GM23248 (cell line): ENCODE measurements around the gene ZNF469. TPM values are rescaled to one million over a fixed set of nuclear protein-coding genes. Genes with fewer than 3 reads are reported as not detected.

Source experiments
- DNase-seq: peaks from one replicate; pipeline ENCODE4 v3.0.0-alpha.2; 2015
- H2AFZ ChIP-seq: fragments of 200-600 bp; sonication (generic); 2 replicates; pipeline ENCODE4 v1.6.1; 2016; ENCODE audit warnings: antibody characterized with exemption
- H3F3A ChIP-seq: fragments of 200-600 bp; sonication (generic); 2 replicates; pipeline ENCODE4 v1.6.1; 2016; ENCODE audit warnings: mild to moderate bottlenecking, antibody characterized with exemption, mixed run types; ENCODE audit not compliant: insufficient read depth
- H3K27ac ChIP-seq: fragments of 200-600 bp; sonication (generic); 2 replicates; pipeline ENCODE4 v1.5.1; 2016; ENCODE audit warnings: mild to moderate bottlenecking
- H3K27me3 ChIP-seq: fragments of 200-600 bp; sonication (generic); replicated peaks from 2 replicates; pipeline ENCODE4 v1.6.1; 2016; ENCODE audit warnings: mild to moderate bottlenecking; ENCODE audit not compliant: insufficient read depth
- H3K36me3 ChIP-seq: fragments of 200-600 bp; sonication (generic); 2 replicates; pipeline ENCODE4 v1.6.1; 2016; ENCODE audit warnings: low read depth, mild to moderate bottlenecking
- H3K4me1 ChIP-seq: fragments of 200-600 bp; sonication (generic); 2 replicates; pipeline ENCODE4 v1.6.1; 2016; ENCODE audit warnings: mild to moderate bottlenecking; ENCODE audit not compliant: insufficient read depth
- H3K4me2 ChIP-seq: fragments of 200-600 bp; sonication (generic); one replicate; pipeline ENCODE4 v1.6.1; 2016; ENCODE audit warnings: mild to moderate bottlenecking; ENCODE audit not compliant: unreplicated experiment
- H3K4me3 ChIP-seq: fragments of 200-600 bp; sonication (generic); 2 replicates; pipeline ENCODE4 v1.5.1; 2016; ENCODE audit warnings: mild to moderate bottlenecking
- H3K79me2 ChIP-seq: fragments of 200-600 bp; sonication (generic); 2 replicates; pipeline ENCODE4 v1.6.1; 2016; ENCODE audit warnings: mild to moderate bottlenecking; ENCODE audit not compliant: insufficient read depth
- H3K9ac ChIP-seq: fragments of 200-600 bp; sonication (generic); 2 replicates; pipeline ENCODE4 v1.6.1; 2016; ENCODE audit warnings: mild to moderate bottlenecking
- H3K9me2 ChIP-seq: fragments of 200-600 bp; sonication (generic); 2 replicates; pipeline ENCODE4 v1.6.1; 2016; ENCODE audit warnings: mixed run types, mild to moderate bottlenecking, moderate library complexity; ENCODE audit not compliant: insufficient read depth
- H3K9me3 ChIP-seq: fragments of 200-600 bp; sonication (generic); one replicate; pipeline ENCODE4 v1.6.1; 2017; ENCODE audit warnings: low read depth
- H4K20me1 ChIP-seq: fragments of 200-600 bp; sonication (generic); 2 replicates; pipeline ENCODE4 v1.6.0; 2016; ENCODE audit not compliant: insufficient read depth
- EZH2 ChIP-seq: fragments of 200-600 bp; sonication (generic); IDR thresholded peaks from 2 replicates; pipeline ENCODE4 v1.6.1; 2018; ENCODE audit warnings: antibody characterized with exemption, mild to moderate bottlenecking; ENCODE audit not compliant: insufficient read depth, poor library complexity, severe bottlenecking
- EZH2phosphoT487 ChIP-seq: fragments of 200-600 bp; sonication (generic); IDR thresholded peaks from 2 replicates; pipeline ENCODE4 v1.6.1; 2018; ENCODE audit warnings: antibody characterized with exemption, moderate library complexity, mild to moderate bottlenecking, low read depth; ENCODE audit not compliant: insufficient read depth
- WGBS, 2 experiments: methylation state at CpG; one replicate each; pipeline ENCODE4 v1.1.6; 2015 to 2017; ENCODE audit warnings: low lambda C conversion rate in 2 of 2, low coverage in 1 of 2; ENCODE audit errors: missing lambda C conversion rate in 2 of 2; 5-methylcytosine and 5-hydroxymethylcytosine counted together
- in situ Hi-C: fragments of 300-500 bp; cut with MboI; formaldehyde crosslinking; loops from 2 replicates; pipeline ENCODE4 v1.15.0; 2020
- polyA plus RNA-seq: library from polyadenylated mRNA; unstranded; fragments of >200 nt; fragmentation: Nextera tagmentation; extraction: Ambion mirVana; gene quantifications from 2 replicates; pipeline ENCODE4 v1.2.1, GENCODE V29; 2016
- total RNA-seq: library from RNA; depleted of rRNA; stranded (reverse); fragments of >200 nt; shearing (Covaris generic); gene quantifications from 2 replicates; pipeline ENCODE4 v1.2.3, GENCODE V29; 2014

ZNF469 gene
- total and polyA plus RNA-seq, 2 experiments from 2014 or later: 0.65 to 2.6 TPM

DNA sequence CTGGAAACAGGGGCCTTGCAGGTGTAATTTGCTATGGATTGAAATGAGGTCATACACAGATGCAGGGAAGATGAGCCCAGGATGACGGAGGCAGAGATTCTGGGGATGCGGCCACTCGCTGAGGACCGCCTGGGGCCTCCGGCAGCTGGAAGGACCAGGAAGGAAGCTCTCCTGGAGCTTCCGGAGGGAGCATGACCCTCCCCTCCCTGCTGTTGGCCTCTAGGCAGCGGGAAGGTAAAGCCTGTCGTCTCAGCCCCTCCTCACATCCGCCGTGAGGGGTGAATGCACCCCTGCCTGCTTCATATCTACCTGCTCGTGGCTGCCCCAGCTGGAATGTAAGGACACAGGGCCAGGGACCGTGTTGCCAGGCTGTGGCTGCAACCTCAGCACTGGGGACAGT is 29.1 kb upstream of the ZNF469 start:
- H3K9ac ChIP-seq: no peak overlapping the region
- in situ Hi-C loops: no loop called here

DNA sequence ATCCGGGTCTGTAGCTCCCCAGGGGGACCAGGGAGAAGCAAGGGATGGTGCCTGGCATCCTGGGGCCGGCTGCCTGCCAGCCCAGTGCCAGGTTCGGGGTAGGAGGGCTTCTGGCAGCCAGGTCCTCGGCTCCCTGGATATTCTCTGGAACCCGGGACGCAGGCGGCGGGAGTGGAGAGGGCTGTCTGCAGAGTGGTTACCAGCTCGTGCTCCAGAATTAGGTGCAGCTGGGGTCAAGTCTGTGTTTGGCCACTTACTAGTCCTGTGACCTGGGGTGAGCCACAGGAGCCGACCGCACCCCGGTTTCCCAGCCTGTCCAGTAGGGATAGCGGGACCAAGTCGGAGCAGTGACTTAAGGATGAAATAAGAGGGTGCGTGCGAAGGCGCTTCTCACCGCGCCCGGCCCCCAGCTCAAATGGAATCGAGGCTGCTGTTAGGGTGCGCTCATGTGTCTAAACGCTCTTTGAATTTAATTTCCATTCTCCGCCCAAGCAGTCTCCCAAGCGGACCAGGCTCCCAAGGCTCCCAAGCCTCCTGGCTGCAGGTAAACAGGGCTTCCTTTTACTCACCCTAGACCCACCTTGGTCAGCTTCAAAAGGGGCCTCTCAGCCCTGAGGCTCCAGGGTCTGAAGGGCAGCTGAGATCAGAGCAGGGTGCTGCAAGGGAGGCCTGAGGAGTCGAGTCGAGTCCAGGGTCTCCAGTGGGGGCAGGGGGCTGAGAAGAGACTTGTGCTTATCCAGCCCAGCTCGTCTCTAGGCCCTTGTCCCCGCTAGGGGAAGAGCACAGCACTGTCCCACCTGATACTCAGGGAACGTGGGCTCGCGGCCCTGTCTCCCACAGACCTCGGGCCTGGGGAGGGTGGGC is 28.3 kb upstream of the ZNF469 start:
- in situ Hi-C loops: no loop called here
- Histone ChIP-seq H3K4me1 (no peaks in the 10 kb centered on the region), H3F3A (no peaks in the 10 kb centered on the region), H3K4me2 (no peak overlapping the region), H3K9me2 (no peaks in the 10 kb centered on the region), H3K79me2 (no peaks in the 10 kb centered on the region), H3K4me3 (no peak overlapping the region), H3K27me3 (no peaks in the 10 kb centered on the region), H4K20me1 (no peaks in the 10 kb centered on the region), H3K36me3 (no peaks in the 10 kb centered on the region), H3K9me3 (no peaks in the 10 kb centered on the region), H3K27ac (no peak overlapping the region), H2AFZ (no peak overlapping the region), H3K9ac (no peak overlapping the region)
- DNase-seq: no peak
- no peak for TF ChIP-seq EZH2
- WGBS, 2 experiments: 90 to 92% methylated on average over 33 of the region's 33 CpGs

More for the DNA sequence above, 29.1 kb upstream of the ZNF469 start:
- 76 to 80% methylated on average over 12 of the region's 12 CpGs for WGBS, 2 experiments
- Histone ChIP-seq H3K27me3 (no peaks in the 10 kb centered on the region), H3K36me3 (no peaks in the 10 kb centered on the region), H3K9me3 (no peaks in the 10 kb centered on the region), H3K27ac (no peak overlapping the region), H3K4me1 (no peaks in the 10 kb centered on the region), H2AFZ (no peak overlapping the region), H3F3A (no peaks in the 10 kb centered on the region), H4K20me1 (no peaks in the 10 kb centered on the region), H3K79me2 (no peaks in the 10 kb centered on the region), H3K4me3 (no peak overlapping the region), H3K4me2 (no peak overlapping the region), H3K9me2 (no peaks in the 10 kb centered on the region)
- no peak for DNase-seq
- no peak for TF ChIP-seq EZH2
- TF ChIP-seq EZH2phosphoT487: no peak

GRCh38 chr16:88355093-88355388 is 27.7 kb upstream of the ZNF469 start:
- H3K4me2 ChIP-seq: no peak overlapping the region
- H3K4me3 ChIP-seq: no peak overlapping the region
- H3K27ac ChIP-seq: no peak overlapping the region
- H3F3A ChIP-seq: no peaks in the 10 kb centered on the region
- H3K4me1 ChIP-seq: no peaks in the 10 kb centered on the region
- in situ Hi-C loops: no loop called here
- no peaks in the 10 kb centered on the region for H3K36me3 ChIP-seq
- H3K79me2 ChIP-seq: no peaks in the 10 kb centered on the region
- TF ChIP-seq EZH2phosphoT487 (no peak), EZH2 (no peak)
- H3K9ac ChIP-seq: no peak overlapping the region
- H2AFZ ChIP-seq: no peak overlapping the region
- H3K27me3 ChIP-seq: no peaks in the 10 kb centered on the region
- DNase-seq: no peak
- H3K9me3 ChIP-seq: no peaks in the 10 kb centered on the region
- no peaks in the 10 kb centered on the region for H3K9me2 ChIP-seq
- H4K20me1 ChIP-seq: no peaks in the 10 kb centered on the region
- 82 to 86% methylated on average over 5 to 6 of the region's 6 CpGs for WGBS, 2 experiments

- no peak for DNase-seq
- H3K4me2 ChIP-seq: no peak overlapping the region
- H4K20me1 ChIP-seq: no peaks in the 10 kb centered on the region
Measured at GRCh38 chr16:88355389-88356123, 27.2 kb upstream of the ZNF469 start.

More at GRCh38 chr16:88355389-88356123, 27.2 kb upstream of the ZNF469 start:
- H3K9ac ChIP-seq: no peak overlapping the region
- no peaks in the 10 kb centered on the region for H3K36me3 ChIP-seq
- no peaks in the 10 kb centered on the region for H3F3A ChIP-seq
- no peaks in the 10 kb centered on the region for H3K4me1 ChIP-seq
- H3K9me2 ChIP-seq: no peaks in the 10 kb centered on the region
- H2AFZ ChIP-seq: no peak overlapping the region
- H3K27ac ChIP-seq: no peak overlapping the region
- no peaks in the 10 kb centered on the region for H3K27me3 ChIP-seq
- no peaks in the 10 kb centered on the region for H3K9me3 ChIP-seq
- WGBS, 2 experiments: 92 to 93% methylated on average over 25 to 28 of the region's 28 CpGs
- in situ Hi-C loops: no loop called here
- H3K79me2 ChIP-seq: no peaks in the 10 kb centered on the region
- TF ChIP-seq EZH2 (no peak), EZH2phosphoT487 (no peak)
- no peak overlapping the region for H3K4me3 ChIP-seq
